Left cardiac atrium (tissue), 4 donors: ENCODE results near the gene RHOT1. TPM values are rescaled to one million over a fixed set of nuclear protein-coding genes. Genes with fewer than 3 reads are reported as not detected.
"Not testable (repeated sequence)": the region's sequence is repeated elsewhere in the genome, so short reads cannot be mapped to it uniquely, and the experiment has no call there.

Experiments
- ATAC-seq, 2 donors: fragments of 200-7000 bp; cut with Tn5 transposase; one replicate each; pipeline ENCODE4 v1.9.1; 2020; ENCODE audit warnings: mild to moderate bottlenecking in 2 of 2, moderate library complexity in 2 of 2
- DNase-seq: peaks from one replicate; pipeline ENCODE4 v3.0.0-alpha.2; 2020
- intact Hi-C, 2 donors: fragments of 100-400 bp; cut with DNase I; formaldehyde crosslinking; loops; one replicate each; pipeline versions ENCODE4 v1.14.1 to v1.15.1; 2022 to 2023
- long read RNA-seq: library from polyadenylated mRNA; unstranded; transcript quantifications from one replicate; pipeline ENCODE4 v2.0.0, GENCODE V29; 2021
- total RNA-seq, 2 donors: library from RNA; stranded (reverse); fragmentation: NEBNext Ultra II Directional; extraction: Animal tissue kit (Norgen Biotek cat#: 25700); gene quantifications; one replicate each; pipeline ENCODE4 v1.2.1, GENCODE V29; 2021
- donor health status: DM: no; HTN: yes; CAD: no.
- donor health status: DM: no; HTN: yes; CAD: no; lungs with severe emphysema.
- donor health status: DM: yes; HTN: yes; CAD: no.
- donor health status: Dilated cardiomyopathy.

RHOT1 gene
- 10 to 100 TPM; 47.2 to 48.9 TPM for total RNA-seq
- long read RNA-seq, transcript RHOT1-205 (20 exons, 2,516 nt) = major isoform, 6 of 30 reads
- long read RNA-seq, partial matches to known transcripts = 15 of 30 reads
- long read RNA-seq, other reads (novel, unspliced or antisense) = 4 of 30 reads

DNA sequence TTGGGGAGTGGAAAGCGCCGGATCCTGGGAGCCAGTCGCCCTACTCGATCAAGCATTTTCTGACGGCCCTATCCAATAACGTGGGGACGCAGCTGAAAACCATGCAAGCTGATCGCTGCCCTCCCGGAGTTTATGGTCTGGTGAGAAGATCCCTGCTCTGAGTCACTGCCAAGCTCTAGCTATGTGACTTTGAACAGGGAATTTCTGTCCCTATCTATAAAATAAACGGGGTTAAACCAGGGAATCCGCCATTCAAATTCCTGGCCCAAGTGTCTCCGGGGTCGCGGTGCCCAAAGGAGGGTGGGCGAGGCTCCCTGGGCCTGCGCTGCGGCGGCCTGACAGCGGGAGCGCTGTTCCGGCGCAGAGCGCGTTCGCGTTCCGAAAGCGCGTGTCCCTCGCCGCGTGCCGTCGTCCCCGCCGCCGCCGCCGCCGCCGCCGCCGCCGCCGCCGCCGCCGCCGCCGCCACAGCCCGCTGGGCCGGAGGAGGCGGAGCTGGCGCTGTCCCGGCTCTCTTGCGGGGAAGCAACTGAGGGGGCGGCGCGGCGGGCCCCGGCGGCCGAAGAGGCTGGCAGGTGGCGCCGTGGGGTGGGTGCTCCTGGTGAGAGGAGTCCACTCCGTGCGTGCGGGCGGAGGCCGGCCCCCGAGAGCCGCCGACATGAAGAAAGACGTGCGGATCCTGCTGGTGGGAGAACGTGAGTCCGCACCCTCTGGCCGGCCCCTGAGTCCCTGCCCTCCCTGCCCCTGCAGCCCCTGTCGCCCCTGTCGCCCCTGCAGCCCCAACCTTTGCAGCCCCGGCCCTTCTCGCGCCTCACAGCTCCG lies at the start of gene RHOT1:
RHOT1 (plus strand) TSS at position 465 of the 819 bp plus-strand sequence; CDS start at position 656, 191 bp downstream.
- intact Hi-C loops = no loop called here
- ATAC-seq (peak; percentile 79 to 91), DNase-seq (peak; percentile 80)

DNA sequence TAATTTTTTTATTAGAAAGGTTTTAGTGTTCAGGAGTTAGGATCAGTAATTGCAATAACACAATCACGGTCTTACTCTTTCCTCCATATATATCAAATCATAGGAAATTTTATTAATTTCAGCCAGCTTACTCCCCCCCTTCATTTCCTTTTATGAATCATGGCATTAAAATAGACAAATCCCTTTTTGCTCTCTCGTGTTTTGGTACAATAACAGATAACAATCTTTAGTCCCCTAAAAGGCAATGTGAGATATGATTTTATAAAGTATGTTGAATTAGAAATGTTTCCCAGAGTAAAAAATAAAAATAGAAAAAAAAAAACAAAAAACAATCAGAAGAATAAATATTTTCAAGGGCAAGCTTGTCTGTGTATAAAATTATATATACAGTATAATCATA lies 42.6 kb upstream of the RHOT1 start:
- ATAC-seq (no peak), DNase-seq (no peak)
- intact Hi-C loops = no loop called here

DNA sequence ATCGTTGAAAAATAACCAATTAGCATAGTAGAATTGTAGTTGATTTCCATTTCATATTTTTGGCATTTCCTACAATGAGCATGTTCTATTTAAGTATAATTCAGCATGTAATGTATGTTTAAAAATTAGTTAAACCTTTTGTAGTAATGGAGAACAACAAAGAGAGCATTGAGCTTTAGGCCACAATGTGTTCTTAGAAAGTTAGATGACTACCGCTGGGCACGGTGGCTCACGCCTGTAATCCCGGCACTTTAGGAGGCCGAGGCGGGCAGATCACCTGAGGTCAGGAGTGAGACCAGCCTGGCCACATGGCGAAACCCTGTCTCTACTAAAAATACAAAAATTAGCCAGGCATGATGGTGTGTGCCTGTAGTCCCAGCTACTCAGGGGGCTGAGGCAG lies 42.0 kb upstream of the RHOT1 start:
- intact Hi-C loops, ATAC-seq, DNase-seq: not testable (repeated sequence)

DNA sequence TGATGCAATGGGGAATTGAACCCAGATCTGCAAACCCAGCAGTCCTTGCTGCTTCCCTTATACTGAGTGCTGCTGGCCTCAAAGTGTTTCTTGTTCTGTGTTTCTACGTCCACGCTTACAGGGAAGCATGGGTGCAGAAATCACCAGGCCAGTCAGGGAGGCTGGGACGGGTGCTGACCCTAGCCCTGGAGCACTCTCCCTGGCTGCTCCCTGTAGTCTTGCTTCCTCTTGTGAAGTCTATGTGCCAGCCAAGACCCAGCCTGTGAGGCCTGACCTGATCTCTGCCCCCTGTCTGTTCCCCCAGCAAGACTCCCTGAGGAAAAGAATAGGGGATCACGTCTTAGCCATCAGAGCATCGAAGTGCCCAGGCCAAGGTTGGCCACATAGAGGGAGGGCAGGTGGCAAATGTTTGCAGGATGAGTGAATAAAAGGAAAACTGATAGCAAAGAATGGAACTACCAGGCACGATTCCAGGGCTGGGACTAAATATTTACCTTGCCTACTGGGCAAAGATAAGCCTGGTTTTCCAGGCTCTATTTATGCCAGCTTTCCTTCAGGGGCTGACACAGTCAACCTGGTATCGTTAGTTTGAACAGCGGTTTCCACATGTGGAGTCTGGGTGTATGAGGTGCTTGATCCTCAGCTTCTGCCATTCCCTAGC lies 41.2 kb upstream of the RHOT1 start:
- ATAC-seq (peak in 1 of 2 donors; percentile 58), DNase-seq (no peak)
- intact Hi-C loops = no loop called here

DNA sequence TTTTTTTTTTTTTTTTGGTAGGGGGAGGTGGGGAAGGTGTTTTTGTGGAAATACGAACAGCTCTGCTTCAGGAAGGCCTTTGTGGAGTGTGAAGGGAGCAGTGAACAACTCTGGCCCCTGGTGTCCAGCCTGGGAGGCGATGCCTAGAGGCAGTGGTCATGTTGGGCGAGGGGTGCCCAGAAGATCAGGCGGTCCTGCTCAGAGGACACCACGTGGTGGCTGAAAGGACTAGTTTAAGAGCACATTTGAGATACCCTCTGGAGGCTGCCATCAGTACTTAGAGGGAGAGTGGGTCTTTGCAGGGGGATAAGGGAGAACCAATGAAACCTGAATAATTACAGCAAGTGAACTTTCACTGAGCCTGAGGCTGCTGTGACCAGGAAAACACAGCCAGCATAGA lies 40.1 kb upstream of the RHOT1 start:
- intact Hi-C loops = no loop called here
- no peak for DNase-seq
- no peak for ATAC-seq

DNA sequence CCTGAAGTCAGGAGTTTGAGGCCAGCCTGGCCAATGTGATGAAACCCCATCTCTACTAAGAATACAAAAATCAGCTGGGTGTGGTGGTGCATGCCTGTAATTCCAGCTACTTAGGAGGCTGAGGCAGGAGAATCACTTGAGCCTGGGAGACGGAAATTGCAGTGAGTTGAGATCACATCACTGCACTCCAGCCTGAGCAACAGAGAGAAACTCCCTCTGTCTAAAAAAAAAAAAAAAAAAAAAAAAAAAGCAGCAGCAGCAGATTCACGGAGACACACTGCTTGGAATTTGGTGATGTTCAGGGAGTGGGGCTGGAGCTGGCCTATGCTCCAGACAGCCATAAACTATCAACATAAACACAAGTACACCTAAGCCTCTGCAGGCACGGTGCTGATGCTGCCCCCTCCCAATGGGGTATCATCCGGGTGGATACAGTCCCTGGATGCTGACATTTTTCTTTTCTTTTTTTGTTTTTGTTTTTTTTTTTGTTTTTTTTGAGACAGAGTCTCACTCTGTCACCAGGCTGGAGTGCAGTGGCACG lies 39.6 kb upstream of the RHOT1 start:
- no peak for DNase-seq
- ATAC-seq = no peak
- intact Hi-C loops = no loop called here

DNA sequence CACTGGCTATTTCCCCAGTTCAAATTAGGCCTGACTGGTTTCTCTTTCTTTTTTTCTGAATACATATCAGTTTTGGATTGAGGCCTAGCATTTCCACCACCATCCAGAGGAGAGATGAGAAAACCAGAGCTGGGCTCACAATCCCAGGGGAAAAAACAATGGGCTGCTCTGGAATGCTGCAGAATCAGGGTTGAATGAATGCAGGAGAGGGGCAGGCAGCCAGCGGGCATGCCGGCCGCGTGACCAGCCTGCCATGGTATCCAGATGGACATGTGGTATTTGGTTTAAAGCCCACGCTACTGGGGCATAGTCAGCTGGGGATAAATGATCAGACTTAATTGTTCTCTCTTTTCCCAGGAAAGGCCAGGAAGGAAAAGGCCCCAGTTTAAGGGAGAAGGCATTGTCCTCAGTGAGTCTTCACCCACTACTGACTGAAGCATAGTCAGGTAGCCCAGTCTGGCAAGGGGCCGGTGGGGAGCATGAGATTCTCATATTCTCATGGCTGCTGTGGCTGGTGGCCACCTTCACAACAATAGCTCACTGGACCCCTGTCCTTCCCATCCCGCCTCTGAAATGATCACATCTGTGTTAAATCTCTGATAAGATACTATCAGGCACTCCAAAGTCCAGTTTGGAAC lies 38.7 kb upstream of the RHOT1 start:
- DNase-seq (no peak), ATAC-seq (peak in 1 of 2 donors; percentile 41)
- intact Hi-C loops = no loop called here

DNA sequence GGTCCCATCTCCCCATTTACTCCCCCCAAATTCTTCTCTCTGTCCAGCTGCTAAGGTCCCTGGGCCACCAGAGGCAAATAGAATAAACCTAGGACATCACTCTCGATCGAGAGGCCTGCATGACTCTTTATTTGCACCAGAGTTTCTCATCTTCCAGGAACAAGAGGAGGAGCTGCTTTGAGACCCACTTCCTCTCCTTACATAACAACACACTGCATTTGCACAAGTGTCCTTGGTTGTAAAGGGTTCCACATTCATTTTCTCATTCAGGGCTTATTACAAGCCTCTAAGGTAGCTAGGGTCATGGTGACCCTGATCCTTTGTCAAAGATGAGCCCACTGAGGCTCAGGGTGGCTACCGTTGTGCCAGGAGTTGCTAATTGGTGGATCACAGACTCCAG lies 38.1 kb upstream of the RHOT1 start:
- ATAC-seq (no peak), DNase-seq (no peak)
- intact Hi-C loops = no loop called here

DNA sequence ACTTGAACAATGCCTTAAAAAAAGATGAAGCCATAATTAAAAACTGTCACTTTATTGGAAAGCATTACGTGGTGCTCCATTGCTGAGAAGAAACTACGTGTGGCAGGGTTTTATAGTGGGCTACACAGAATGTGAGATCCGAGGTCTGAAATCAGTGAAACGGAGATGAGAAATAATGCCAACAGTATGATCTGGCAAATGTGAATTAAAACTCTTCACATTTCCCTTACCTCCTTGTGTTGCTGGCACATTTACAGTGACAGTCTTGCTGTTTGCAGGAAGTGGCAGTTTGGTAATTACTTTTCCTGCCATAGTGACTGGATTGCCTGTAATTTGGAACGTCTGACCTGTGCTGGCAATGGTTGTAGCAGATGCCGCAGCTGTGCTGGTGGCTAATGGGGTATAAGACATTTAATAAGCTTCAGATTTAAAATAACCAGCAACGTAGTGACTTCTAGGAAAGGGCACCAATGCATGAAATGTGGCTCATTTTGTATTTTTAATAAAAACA lies 35.8 kb upstream of the RHOT1 start:
- ATAC-seq, DNase-seq: not testable (repeated sequence)

DNA sequence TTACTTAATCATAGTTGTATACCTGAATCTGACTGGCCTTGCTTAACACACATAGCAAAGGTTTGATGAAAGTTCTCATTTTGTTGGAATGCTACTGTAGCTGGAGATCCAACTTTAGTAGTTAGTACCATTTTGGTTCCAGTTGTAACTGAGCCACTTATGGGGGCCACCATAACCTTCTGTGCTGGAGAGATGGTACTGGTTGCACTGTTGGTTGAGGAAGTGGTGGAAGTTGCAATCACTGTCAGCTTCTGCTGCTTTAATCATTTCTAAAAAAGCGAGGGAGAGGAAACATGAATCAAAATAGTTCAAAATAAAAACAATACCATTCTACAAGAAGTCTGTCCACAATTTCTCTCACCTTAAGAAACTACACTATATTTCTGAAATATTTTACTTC lies 35.1 kb upstream of the RHOT1 start:
- intact Hi-C loops = not testable (repeated sequence)

More for the DNA sequence above, 35.8 kb upstream of the RHOT1 start:
- intact Hi-C loops = not testable (repeated sequence)

DNA sequence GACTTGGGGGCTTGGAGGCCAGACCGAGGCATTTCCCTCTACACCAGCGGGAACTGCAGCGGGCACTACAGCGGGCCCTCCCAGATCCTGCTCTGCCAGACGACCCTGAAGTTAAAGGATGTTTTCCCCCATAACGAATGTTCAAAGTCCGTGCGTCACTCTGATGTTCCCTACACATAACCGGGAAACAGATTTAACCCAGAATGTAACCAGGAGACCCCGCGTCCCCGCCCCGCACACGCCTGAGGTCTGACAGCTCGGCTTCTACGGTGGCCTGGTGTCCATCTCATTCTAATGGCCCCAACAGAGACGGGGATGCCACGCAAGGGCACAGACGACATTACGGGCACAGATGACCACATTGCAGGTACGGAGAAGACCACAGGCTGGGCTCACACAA lies 31.7 kb upstream of the RHOT1 start:
- DNase-seq (no peak), ATAC-seq (no peak)
- intact Hi-C loops = no loop called here

More for the DNA sequence above, 35.1 kb upstream of the RHOT1 start:
- not testable (repeated sequence) for DNase-seq, ATAC-seq

DNA sequence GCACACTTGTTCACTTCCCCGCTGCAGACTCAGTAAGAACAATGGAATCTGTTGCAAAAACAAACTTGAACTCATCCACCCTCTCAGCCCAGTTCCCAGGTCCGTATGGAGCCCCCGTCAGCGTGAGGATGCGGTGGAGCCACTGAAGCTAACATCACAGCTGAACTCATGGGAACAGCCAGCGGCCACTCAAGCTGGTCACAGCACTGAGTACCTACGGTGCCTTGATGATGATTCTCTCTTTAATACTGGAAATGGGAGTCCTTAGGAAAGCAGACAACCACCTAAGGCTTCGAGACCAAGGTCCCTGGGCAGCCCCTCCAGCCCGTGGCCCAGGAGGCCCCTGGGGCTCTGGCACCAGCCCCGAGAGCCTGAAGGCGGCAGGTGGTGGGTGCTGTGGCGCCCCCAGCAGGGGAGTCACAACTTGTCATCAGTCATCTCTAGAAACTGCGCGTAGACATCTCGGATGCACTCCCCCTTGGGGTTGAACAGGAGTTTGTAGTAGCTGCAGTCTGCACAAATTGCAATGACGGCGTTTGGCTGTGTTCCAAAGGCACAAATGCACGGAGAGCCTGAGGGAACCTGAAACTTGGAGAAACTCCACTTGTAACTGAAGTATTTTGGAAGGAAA lies 31.0 kb upstream of the RHOT1 start:
- ATAC-seq (peak in 1 of 2 donors; percentile 59), DNase-seq (peak; percentile 62)
- intact Hi-C loops = no loop called here

DNA sequence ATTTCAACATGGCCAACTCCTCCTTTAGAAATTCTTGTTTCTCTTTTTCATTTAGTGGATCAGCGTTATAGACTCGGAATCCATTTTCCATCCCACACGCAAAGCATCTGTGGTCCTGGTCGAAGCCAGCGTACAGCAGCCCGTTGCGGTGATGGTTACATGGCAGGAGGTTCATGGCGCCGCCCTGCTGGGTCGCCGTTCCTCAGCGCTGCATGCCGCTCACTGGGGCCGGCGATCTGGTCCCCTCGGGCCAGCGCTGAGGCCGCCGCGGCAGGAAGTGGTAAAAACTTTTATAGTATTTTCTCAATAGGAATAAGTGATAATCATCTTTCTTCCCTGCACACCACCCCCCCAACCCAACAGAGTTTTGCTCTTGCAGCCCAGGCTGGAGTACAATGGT lies 29.9 kb upstream of the RHOT1 start:
- intact Hi-C loops = no loop called here
- no peak for ATAC-seq
- no peak for DNase-seq

DNA sequence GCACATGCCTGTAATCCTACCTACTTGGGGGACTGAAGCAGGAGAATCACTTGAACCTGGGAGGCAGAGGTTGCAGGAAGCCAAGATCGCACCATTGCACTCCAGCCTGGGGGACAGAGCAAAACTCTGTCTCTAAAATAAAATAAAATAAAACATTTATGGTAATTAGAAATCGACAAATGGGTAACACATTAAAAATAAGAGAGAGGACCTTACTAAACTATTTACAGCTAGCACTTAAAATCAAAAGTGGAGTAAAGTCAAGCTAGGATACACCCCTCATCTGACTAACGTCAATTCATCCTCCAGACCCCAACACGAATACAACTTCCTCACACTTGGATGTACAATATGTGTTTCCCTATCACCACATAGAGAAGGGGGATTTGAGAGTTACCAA lies 27.8 kb upstream of the RHOT1 start:
- ATAC-seq (no peak), DNase-seq (no peak)
- intact Hi-C loops = no loop called here

DNA sequence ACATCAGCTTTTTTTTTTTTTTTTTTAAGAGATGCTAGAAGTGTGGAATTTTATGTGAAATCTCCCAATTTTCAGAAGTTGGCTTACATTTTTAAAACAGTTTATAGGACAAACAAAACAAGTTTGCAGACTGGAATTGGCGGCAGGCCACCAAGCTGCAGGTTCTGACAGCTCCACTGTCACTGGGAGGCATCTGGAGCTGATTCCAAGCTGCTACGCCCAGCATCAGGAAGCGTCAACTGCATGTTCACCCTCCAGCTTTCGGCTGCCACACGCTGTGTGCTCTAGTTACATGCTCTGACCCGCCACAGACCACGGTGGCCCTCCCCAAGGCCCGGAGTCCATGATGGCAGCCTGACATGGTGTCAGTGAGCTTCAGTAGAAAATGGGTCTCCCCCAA lies 26.8 kb upstream of the RHOT1 start:
- DNase-seq, ATAC-seq, intact Hi-C loops: not testable (repeated sequence)

DNA sequence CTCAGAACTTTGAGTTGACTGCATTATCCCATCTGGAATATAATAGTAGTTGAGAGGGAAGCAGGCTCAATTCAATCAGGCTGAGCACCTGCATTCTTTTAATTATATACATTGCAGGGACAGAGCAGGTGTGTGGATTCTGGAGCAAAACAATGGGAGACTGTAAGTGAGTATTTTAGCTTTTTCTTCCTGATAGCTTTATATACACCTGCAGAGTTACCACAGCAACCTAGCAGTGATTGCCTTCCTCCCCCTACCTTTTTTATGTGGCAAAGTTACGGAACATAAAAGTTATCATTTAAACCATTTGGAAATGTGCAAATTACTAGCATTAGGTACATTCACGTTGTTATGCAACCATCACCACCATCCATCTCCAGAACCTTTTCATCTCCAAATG lies 25.4 kb upstream of the RHOT1 start:
- no peak for ATAC-seq
- DNase-seq = no peak
- intact Hi-C loops = no loop called here

DNA sequence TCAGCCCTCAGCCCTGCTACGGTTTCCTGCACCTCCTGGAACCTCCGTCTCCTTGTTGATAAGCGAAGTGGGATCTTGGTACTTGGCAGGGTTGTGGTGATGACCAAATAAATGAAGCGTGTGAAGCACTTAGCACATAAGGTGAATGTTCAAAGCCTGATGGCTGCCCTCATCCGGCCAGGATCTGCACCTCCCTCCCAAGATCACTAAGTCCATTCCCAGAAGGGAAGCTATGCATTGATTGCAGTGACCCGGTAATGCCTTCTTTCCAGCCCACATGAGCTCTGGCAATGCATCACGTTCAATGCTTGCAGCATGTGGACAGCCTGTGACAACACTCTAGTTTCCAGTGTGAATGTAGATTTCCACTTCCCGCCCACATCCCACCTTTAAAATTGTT lies 24.9 kb upstream of the RHOT1 start:
- DNase-seq = no peak
- ATAC-seq = no peak
- intact Hi-C loops = no loop called here

DNA sequence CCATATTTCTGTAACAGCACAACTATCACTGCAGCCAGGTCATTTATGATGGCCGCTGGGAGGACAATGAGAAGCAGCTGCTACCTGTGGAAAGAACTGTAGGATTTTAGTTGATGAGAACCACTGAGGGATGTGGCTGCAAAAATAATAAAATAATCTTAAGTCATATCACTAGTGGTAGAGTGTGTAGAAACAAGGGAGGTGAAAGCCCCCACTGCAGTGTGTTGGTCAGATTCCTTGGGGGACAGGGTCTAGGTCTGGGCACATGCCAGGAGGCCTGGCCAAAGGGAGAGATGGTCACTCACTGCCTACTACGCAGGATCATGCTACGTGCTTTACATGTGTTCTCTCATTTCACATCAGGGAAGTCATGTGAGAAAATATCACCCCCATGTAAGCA lies 24.2 kb upstream of the RHOT1 start:
- intact Hi-C loops, ATAC-seq, DNase-seq: not testable (repeated sequence)

DNA sequence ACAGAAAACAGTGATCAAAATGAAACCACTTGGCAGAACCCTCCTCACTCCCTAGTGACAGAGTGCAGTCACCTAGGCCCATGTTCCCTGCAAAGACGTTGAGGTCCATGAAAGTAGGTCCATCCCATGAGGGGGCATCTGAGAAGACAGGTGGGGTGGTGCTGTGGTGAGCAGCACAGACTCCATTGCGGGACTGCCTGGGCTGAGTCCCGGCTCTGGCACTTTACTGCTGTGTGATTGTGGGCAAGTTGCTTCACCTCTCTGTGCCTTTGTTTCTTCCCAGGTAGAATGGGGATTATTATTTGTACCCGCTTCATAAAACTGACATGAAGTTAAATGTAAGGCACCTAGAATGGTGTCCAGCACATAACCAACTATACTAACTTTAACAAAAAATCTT lies 23.5 kb upstream of the RHOT1 start:
- no peak for DNase-seq
- intact Hi-C loops = no loop called here
- ATAC-seq = no peak
